AG04450 (cell line): ENCODE results near the gene ARPP19. TPM values are rescaled to one million over a fixed set of nuclear protein-coding genes. Genes with fewer than 3 reads are reported as not detected.
"Not testable (repeated sequence)": the region's sequence is repeated elsewhere in the genome, so short reads cannot be mapped to it uniquely, and the experiment has no call there.

ENCODE experiments used
- CTCF ChIA-PET: fragments of 300-600, 350-600 bp; formaldehyde crosslinking; extraction: SDS; loops from one replicate; lab custom pipeline; 2022; ENCODE audit warnings: antibody characterized with exemption, inconsistent platforms; lab: Charles Lee
- POLR2A ChIA-PET: fragments of 350-600 bp; formaldehyde crosslinking; extraction: SDS; loops from one replicate; lab custom pipeline; 2021; ENCODE audit warnings: antibody characterized with exemption, inconsistent platforms; lab: Yijun Ruan, JAX
- DNase-seq: peaks from one replicate; pipeline ENCODE4 v3.0.0-alpha.2; 2011; ENCODE audit warnings: low read depth, low spot score
- H3K27ac ChIP-seq: one replicate; pipeline ENCODE4 v1.5.1; 2012; ENCODE audit warnings: low read depth, low read length, control low read depth
- H3K27me3 ChIP-seq: one replicate; pipeline ENCODE4 v1.6.0; 2012; ENCODE audit warnings: low read length; ENCODE audit not compliant: control insufficient read depth, insufficient read depth
- H3K4me3 ChIP-seq: 2 replicates; pipeline ENCODE4 v1.5.1; 2011; ENCODE audit warnings: mild to moderate bottlenecking, low read depth, low read length, control low read depth
- H3K9me3 ChIP-seq: 2 replicates; pipeline ENCODE4 v1.5.1; 2012; ENCODE audit warnings: low read length; ENCODE audit not compliant: control insufficient read depth, insufficient read depth
- polyA plus RNA-seq: library from polyadenylated mRNA; depleted of rRNA; stranded (reverse); fragments of >200 nt; gene quantifications from 2 replicates; pipeline ENCODE4 v1.2.3, GENCODE V29; 2011
- TF ChIP-seq, protein P1 (sequence below): IDR thresholded peaks from 2 replicates; pipeline ENCODE4 v1.5.1; 2011; ENCODE audit warnings: low read depth, low read length, control low read depth, inconsistent platforms

ARPP19 gene
- polyA plus RNA-seq, 1 experiment, result 86.3 TPM

DNA sequence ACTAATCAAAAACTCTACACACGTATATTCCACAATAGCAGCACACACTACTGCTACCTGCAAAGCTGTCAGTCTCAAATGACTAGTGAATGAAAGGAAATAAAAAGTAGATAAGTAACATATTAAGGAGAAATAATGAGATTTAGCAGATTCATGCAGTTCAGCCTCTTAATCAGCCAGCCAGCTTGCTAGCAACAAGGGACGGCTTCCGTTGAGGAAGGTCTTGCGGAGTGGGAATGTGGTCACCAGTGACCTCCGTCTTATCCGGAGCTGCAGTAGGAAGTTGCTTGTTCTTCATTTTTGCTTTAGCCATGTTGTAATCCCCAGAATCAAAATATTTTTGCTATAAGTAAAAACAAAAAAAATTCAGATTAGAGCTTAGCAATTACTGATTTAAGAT lies 17.1 kb downstream of the ARPP19 start:
- Histone ChIP-seq H3K27me3 (no peaks in the 10 kb centered on the region), H3K27ac (no peak overlapping the region), H3K4me3 (no peak overlapping the region), H3K9me3 (no peaks in the 10 kb centered on the region)
- ChIA-PET POLR2A (no interaction called here), CTCF (no interaction called here)
- TF ChIP-seq, protein P1, sequence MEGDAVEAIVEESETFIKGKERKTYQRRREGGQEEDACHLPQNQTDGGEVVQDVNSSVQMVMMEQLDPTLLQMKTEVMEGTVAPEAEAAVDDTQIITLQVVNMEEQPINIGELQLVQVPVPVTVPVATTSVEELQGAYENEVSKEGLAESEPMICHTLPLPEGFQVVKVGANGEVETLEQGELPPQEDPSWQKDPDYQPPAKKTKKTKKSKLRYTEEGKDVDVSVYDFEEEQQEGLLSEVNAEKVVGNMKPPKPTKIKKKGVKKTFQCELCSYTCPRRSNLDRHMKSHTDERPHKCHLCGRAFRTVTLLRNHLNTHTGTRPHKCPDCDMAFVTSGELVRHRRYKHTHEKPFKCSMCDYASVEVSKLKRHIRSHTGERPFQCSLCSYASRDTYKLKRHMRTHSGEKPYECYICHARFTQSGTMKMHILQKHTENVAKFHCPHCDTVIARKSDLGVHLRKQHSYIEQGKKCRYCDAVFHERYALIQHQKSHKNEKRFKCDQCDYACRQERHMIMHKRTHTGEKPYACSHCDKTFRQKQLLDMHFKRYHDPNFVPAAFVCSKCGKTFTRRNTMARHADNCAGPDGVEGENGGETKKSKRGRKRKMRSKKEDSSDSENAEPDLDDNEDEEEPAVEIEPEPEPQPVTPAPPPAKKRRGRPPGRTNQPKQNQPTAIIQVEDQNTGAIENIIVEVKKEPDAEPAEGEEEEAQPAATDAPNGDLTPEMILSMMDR, result no peak
- DNase-seq, result no peak

DNA sequence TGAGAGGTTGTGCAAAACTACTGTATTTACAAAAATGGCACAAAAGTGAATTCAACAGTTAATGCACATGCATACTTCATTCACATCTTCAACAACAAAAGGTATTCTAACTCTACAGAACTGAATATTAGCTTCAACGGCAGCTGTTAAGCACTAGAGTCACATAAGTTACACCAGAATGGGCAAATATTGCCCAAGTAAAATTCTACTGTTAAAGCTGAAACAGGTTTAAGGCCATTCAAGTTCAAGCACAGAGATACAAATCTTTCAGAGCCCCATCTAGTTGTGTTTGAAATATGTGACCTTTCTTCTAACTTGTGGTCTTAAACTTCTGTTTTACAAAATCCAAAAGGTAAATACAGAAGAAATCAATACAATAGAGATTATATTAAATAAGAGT lies 17.6 kb downstream of the ARPP19 start:
- DNase-seq, H3K4me3 ChIP-seq, CTCF ChIA-PET, H3K27ac ChIP-seq, H3K9me3 ChIP-seq, H3K27me3 ChIP-seq, POLR2A ChIA-PET: not testable (repeated sequence)

DNA sequence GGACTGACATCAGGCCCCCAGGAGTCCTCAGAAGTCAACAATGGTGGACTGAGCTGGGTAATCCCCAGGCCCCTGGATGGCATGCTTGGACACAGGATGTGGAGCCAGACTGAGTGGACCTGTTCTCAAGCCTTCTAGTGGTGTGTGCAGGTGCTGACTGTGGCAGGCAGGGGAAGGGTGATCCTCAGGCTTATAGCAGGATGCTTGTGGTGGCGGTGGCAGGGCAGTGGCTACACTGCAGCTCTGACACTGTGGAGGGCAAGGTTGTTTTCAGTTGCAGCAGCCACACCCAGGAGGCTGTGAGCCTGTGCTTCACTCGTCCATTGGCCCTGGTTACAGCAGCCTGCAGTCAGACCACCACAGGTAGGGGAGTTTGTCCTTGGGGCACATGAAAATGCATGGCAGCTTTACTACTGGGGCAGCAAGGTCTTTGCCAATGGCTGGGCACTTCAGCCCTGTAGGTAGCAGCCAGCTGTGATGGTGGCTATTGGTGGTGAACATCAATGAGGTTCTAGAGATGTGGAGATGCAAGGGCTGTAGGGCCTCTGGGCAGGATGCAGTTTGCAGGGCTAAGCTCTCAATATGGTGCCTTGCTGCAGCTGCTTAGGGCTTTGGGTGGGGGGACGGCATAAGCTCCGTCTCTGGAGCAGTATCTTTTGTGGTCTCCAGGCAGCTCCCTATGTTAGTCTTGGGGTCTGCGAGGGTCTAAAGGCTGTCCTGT lies 22.6 kb downstream of the ARPP19 start:
- TF ChIP-seq, protein P1, result no peak
- DNase-seq, result no peak
- Histone ChIP-seq H3K27ac (no peak overlapping the region), H3K4me3 (no peak overlapping the region), H3K9me3 (peaks cover 8% of the 10 kb centered on the region), H3K27me3 (no peaks in the 10 kb centered on the region)
- CTCF ChIA-PET, result interaction anchor here (0.7 kb wide), 1 partner anchor 80 kb away, joined by 9 read pairs; no protein-coding TSS in a partner anchor
- POLR2A ChIA-PET, result interaction anchor here (0.6 kb wide), 1 partner anchor 29 kb away, joined by 3 read pairs; no protein-coding TSS in a partner anchor

DNA sequence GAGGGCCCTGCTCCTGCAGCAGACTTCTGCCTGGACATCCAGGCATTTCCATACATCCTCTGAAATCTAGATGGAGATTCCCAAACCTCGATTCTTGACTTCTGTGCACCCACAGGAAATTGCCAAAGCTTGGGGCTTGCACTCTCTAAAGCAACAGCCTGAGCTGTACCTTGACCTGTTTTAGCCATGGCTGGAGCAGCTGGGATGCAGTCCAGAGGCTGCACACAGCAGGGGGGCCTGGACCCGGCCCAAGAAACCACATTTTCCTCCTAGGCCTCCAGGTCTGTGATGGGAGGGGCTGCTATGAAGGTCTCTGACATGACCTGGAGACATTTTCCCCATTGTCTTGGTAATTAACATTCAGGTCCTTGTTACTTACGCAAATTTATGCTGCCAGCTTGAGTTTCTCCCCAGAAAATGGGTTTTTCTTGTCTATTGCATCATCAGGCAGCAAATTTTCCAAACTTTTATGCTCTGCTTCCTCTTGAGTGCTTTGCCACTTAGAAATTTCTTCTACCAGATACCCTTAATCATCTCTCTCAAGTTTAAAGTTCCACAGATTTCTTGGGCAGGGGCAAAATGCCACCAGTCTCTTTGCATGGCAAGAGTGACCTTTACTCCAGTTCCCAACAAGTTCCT lies 28.3 kb downstream of the ARPP19 start:
- no peak for DNase-seq
- Histone ChIP-seq H3K27ac (no peak overlapping the region), H3K9me3 (peaks cover 3% of the 10 kb centered on the region), H3K4me3 (no peak overlapping the region), H3K27me3 (peaks cover 2% of the 10 kb centered on the region)
- ChIA-PET POLR2A (no interaction called here), CTCF (no interaction called here)
- TF ChIP-seq, protein P1, result no peak

DNA sequence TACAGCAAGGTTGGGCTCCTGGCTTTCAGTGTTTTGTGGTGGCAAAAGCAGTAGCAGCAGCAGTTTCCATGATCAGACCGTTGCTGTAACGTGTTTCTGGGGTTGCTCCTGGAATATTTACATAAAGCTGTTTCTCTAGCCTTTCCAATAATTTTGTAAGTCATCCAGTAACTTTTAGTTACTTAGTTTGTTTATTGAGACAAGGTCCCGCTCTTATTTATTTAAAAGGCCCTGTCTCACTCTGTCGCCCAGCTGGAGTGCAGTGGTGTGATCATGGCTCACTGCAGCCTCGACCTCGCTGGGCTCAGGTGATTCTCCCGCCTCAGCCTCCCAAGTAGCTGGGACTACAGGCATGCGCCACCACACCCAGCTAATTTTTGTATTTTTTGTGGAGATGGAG lies 31.4 kb downstream of the ARPP19 start:
- TF ChIP-seq, protein P1, result no peak
- CTCF ChIA-PET, result interaction anchor here (0.6 kb wide), 1 partner anchor 281 kb away, joined by 3 read pairs; no protein-coding TSS in a partner anchor
- no peak for DNase-seq
- no peak overlapping the region for H3K27ac ChIP-seq
- POLR2A ChIA-PET, result no interaction called here
- peaks cover 3% of the 10 kb centered on the region for H3K9me3 ChIP-seq
- H3K4me3 ChIP-seq, result no peak overlapping the region
- peaks cover 5% of the 10 kb centered on the region for H3K27me3 ChIP-seq
